Neuronal stem cell (in vitro differentiated cells): ENCODE measurements around the gene SPRY2.

ENCODE experiments used
- DNase-seq: peaks from one replicate; pipeline ENCODE4 v3.0.0-alpha.2; 2013; ENCODE audit warnings: low spot score
- H2AFZ ChIP-seq: one replicate; pipeline ENCODE4 v1.6.1; 2013; ENCODE audit warnings: mild to moderate bottlenecking, low read length, inconsistent platforms
- H2AK5ac ChIP-seq: 2 replicates; pipeline ENCODE4 v1.6.1; 2013; ENCODE audit warnings: low read depth, mild to moderate bottlenecking, inconsistent platforms, low read length, moderate library complexity, mixed read lengths
- H2BK120ac ChIP-seq: 2 replicates; pipeline ENCODE4 v1.6.1; 2013; ENCODE audit warnings: low read depth, mild to moderate bottlenecking, inconsistent platforms, low read length, moderate library complexity, mixed read lengths
- H2BK12ac ChIP-seq: one replicate; pipeline ENCODE4 v1.6.1; 2013; ENCODE audit warnings: low read length, inconsistent platforms
- H2BK15ac ChIP-seq: 2 replicates; pipeline ENCODE4 v1.6.1; 2013; ENCODE audit warnings: mild to moderate bottlenecking, low read length, inconsistent platforms, mixed read lengths
- H2BK5ac ChIP-seq: one replicate; pipeline ENCODE4 v1.6.1; 2013; ENCODE audit warnings: inconsistent platforms, mild to moderate bottlenecking, low read length, moderate library complexity
- H3K14ac ChIP-seq: one replicate; pipeline ENCODE4 v1.6.1; 2013; ENCODE audit warnings: low read length, inconsistent platforms
- H3K18ac ChIP-seq: 2 replicates; pipeline ENCODE4 v1.6.1; 2013; ENCODE audit warnings: low read length, inconsistent platforms
- H3K23ac ChIP-seq: 2 replicates; pipeline ENCODE4 v1.6.1; 2013; ENCODE audit warnings: low read depth, mild to moderate bottlenecking, mixed read lengths, low read length, inconsistent platforms; ENCODE audit not compliant: poor library complexity
- H3K27ac ChIP-seq: replicated peaks from 3 replicates; pipeline ENCODE4 v1.5.1; 2013; ENCODE audit warnings: low read length, inconsistent platforms
- H3K27me3 ChIP-seq, 3 experiments: 2 replicates each; pipeline ENCODE4 v1.6.1; 2013; ENCODE audit warnings: low read length in 3 of 3, mild to moderate bottlenecking in 2 of 3, inconsistent platforms in 1 of 3, low read depth in 1 of 3, mixed read lengths in 1 of 3, moderate library complexity in 1 of 3; ENCODE audit not compliant: control insufficient read depth in 3 of 3, insufficient read depth in 3 of 3
- H3K36me3 ChIP-seq, 2 donors: replicated peaks in 1 of 2; 2 replicates each; pipeline ENCODE4 v1.6.1; 2013; ENCODE audit warnings: low read length in 2 of 2; ENCODE audit not compliant: control insufficient read depth in 2 of 2, insufficient read depth in 2 of 2
- H3K4ac ChIP-seq: 2 replicates; pipeline ENCODE4 v1.6.1; 2013; ENCODE audit warnings: inconsistent platforms, mild to moderate bottlenecking, low read length, moderate library complexity
- H3K4me1 ChIP-seq, 2 donors: 1 replicate in 1 of 2; 2 replicates in 1 of 2; pipeline ENCODE4 v1.6.1; 2013; ENCODE audit warnings: low read length in 2 of 2, low read depth in 1 of 2; ENCODE audit not compliant: control insufficient read depth in 2 of 2, insufficient read depth in 1 of 2
- H3K4me2 ChIP-seq: one replicate; pipeline ENCODE4 v1.6.1; 2013; ENCODE audit warnings: mild to moderate bottlenecking, low read length, inconsistent platforms; ENCODE audit not compliant: insufficient read depth, poor library complexity, severe bottlenecking
- H3K4me3 ChIP-seq, 2 donors: 2 replicates each; pipeline ENCODE4 v1.5.1; 2013; ENCODE audit warnings: low read length in 2 of 2, mild to moderate bottlenecking in 2 of 2, inconsistent platforms in 1 of 2, moderate library complexity in 1 of 2
- H3K79me1 ChIP-seq: one replicate; pipeline ENCODE4 v1.6.1; 2013; ENCODE audit warnings: low read depth, mild to moderate bottlenecking, inconsistent platforms, low read length, moderate library complexity
- H3K9ac ChIP-seq: one replicate; pipeline ENCODE4 v1.6.1; 2013; ENCODE audit warnings: mild to moderate bottlenecking, low read depth, low read length, inconsistent platforms; ENCODE audit not compliant: poor library complexity
- H3K9me3 ChIP-seq, 2 donors: replicated peaks in 1 of 2; 2 replicates each; pipeline versions ENCODE3 to v1.6.1; 2013; ENCODE audit warnings: low read length in 2 of 2, mild to moderate bottlenecking in 2 of 2, inconsistent platforms in 1 of 2, low read depth in 1 of 2, mixed read lengths in 1 of 2, moderate library complexity in 1 of 2; ENCODE audit not compliant: control insufficient read depth in 2 of 2, insufficient read depth in 1 of 2
- H4K8ac ChIP-seq: one replicate; pipeline ENCODE4 v1.6.1; 2013; ENCODE audit warnings: low read depth, mild to moderate bottlenecking, inconsistent platforms, low read length, moderate library complexity
- H4K91ac ChIP-seq: one replicate; pipeline ENCODE4 v1.6.1; 2013; ENCODE audit warnings: low read length, low read depth, mild to moderate bottlenecking, inconsistent platforms; ENCODE audit not compliant: poor library complexity
- WGBS, 2 donors: extraction: QIAGEN DNeasy Blood & Tissue Kit; methylation state at CpG; one replicate each; pipeline ENCODE4 v1.1.7; 2013; ENCODE audit warnings: missing lambda C conversion rate in 2 of 2, mixed read lengths in 1 of 2; ENCODE audit not compliant: insufficient read length in 2 of 2, insufficient replicate concordance in 1 of 2; ENCODE audit errors: extremely low coverage in 2 of 2; 5-methylcytosine and 5-hydroxymethylcytosine counted together

The SPRY2 gene

GRCh38 chr13:80307401-80307987 lies 33.4 kb downstream of the SPRY2 start:
- Histone ChIP-seq H4K8ac (no peak overlapping the region), H2BK15ac (no peak overlapping the region), H3K9ac (no peak overlapping the region), H3K27ac (no peak overlapping the region), H3K4ac (no peak overlapping the region), H3K23ac (no peak overlapping the region), H3K79me1 (no peaks in the 10 kb centered on the region), H2BK12ac (no peak overlapping the region), H2BK5ac (no peak overlapping the region), H2AK5ac (no peak overlapping the region), H3K9me3 (peaks cover 0 to 5% of the 10 kb centered on the region in 2 donors), H3K4me2 (no peak overlapping the region), H3K14ac (no peak overlapping the region), H3K4me1 (peaks cover 4 to 9% of the 10 kb centered on the region in 2 donors), H2BK120ac (no peak overlapping the region), H2AFZ (peak overlapping the region; percentile 70), H4K91ac (no peak overlapping the region), H3K27me3 (no peaks in the 10 kb centered on the region), H3K36me3 (no peaks in the 10 kb centered on the region), H3K4me3 (no peak overlapping the region), H3K18ac (no peak overlapping the region)
- no peak for DNase-seq
- WGBS, 2 donors = no CpG with 5 or more reads among the region's 9 CpGs

DNA sequence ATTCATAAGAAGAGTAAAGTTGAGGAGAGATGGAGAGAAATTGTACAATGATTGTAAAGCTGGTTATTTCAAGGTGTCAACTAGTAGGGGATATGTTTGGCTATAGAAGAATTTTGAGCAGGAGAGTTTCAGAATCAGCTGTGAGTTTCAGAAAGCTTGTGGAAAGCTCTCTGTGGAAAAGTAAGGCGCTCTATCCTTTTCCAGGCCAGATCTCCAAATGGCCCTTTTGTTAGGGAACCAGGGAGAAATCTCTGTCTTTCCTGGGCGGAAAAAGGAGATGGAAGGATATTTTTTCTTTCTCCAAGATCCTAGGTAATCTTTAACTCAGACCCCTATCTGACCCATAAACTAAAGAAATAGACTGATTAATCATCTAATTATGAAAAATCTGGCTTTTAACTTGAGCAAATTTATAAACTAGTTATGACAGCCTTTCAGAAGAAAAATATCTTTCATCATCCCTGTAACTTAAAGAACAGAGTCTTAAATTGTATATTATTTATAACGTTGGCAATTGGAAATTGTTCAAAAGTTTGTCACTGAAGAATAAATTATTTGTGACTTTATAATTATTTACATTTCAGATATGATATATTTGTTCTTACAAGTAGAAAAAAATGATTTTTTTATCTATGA lies 34.5 kb downstream of the SPRY2 start:
- Histone ChIP-seq H2BK5ac (no peak overlapping the region), H3K4me2 (no peak overlapping the region), H3K27me3 (no peaks in the 10 kb centered on the region), H4K91ac (no peak overlapping the region), H2BK12ac (no peak overlapping the region), H3K18ac (no peak overlapping the region), H3K4me3 (no peak overlapping the region), H4K8ac (no peak overlapping the region), H2AFZ (no peak overlapping the region), H2BK15ac (no peak overlapping the region), H3K9ac (no peak overlapping the region), H3K36me3 (no peaks in the 10 kb centered on the region), H3K9me3 (peaks cover 0 to 5% of the 10 kb centered on the region in 2 donors), H2BK120ac (no peak overlapping the region), H3K79me1 (no peaks in the 10 kb centered on the region), H3K23ac (no peak overlapping the region), H2AK5ac (no peak overlapping the region), H3K4ac (no peak overlapping the region), H3K27ac (no peak overlapping the region), H3K4me1 (peaks cover 2 to 9% of the 10 kb centered on the region in 2 donors), H3K14ac (no peak overlapping the region)
- WGBS, 2 donors = no CpG with 5 or more reads among the region's 3 CpGs
- DNase-seq = no peak

GRCh38 chr13:80305737-80306136 lies 35.2 kb downstream of the SPRY2 start:
- Histone ChIP-seq H2BK12ac (no peak overlapping the region), H4K91ac (no peak overlapping the region), H3K79me1 (no peaks in the 10 kb centered on the region), H3K27me3 (no peaks in the 10 kb centered on the region), H3K18ac (no peak overlapping the region), H2BK5ac (no peak overlapping the region), H2BK120ac (no peak overlapping the region), H3K4ac (no peak overlapping the region), H3K4me3 (no peak overlapping the region), H2AK5ac (no peak overlapping the region), H2AFZ (no peak overlapping the region), H3K9me3 (peaks cover 0 to 5% of the 10 kb centered on the region in 2 donors), H3K27ac (no peak overlapping the region), H3K9ac (no peak overlapping the region), H3K23ac (no peak overlapping the region), H4K8ac (no peak overlapping the region), H3K14ac (no peak overlapping the region), H3K4me2 (no peak overlapping the region), H2BK15ac (no peak overlapping the region), H3K4me1 (peaks cover 2 to 9% of the 10 kb centered on the region in 2 donors), H3K36me3 (no peaks in the 10 kb centered on the region)
- DNase-seq = no peak
- no CpG with 5 or more reads among the region's 1 CpG for WGBS, 2 donors

GRCh38 chr13:80303225-80303811 lies 37.6 kb downstream of the SPRY2 start:
- Histone ChIP-seq H3K9ac (no peak overlapping the region), H3K36me3 (no peaks in the 10 kb centered on the region), H3K4me3 (no peak overlapping the region), H2AFZ (no peak overlapping the region), H3K27ac (no peak overlapping the region), H2BK15ac (no peak overlapping the region), H4K91ac (no peak overlapping the region), H3K9me3 (peaks cover 0 to 5% of the 10 kb centered on the region in 2 donors), H2BK120ac (no peak overlapping the region), H3K27me3 (no peaks in the 10 kb centered on the region), H3K4ac (no peak overlapping the region), H2BK12ac (no peak overlapping the region), H2AK5ac (no peak overlapping the region), H3K4me1 (peaks cover 2 to 9% of the 10 kb centered on the region in 2 donors), H3K18ac (no peak overlapping the region), H3K79me1 (no peaks in the 10 kb centered on the region), H4K8ac (no peak overlapping the region), H3K4me2 (no peak overlapping the region), H3K23ac (no peak overlapping the region), H2BK5ac (no peak overlapping the region), H3K14ac (no peak overlapping the region)
- no CpG with 5 or more reads among the region's 6 CpGs for WGBS, 2 donors
- DNase-seq = no peak
